H1 (cell line): ENCODE data around the gene GPRC5D. TPM values are rescaled to one million over a fixed set of nuclear protein-coding genes. Genes with fewer than 3 reads are reported as not detected.

Experiments used
- CTCF ChIA-PET: fragments of 300-600 bp; sonication (Branson Sonifier 250); formaldehyde crosslinking; loops from one replicate; lab custom pipeline; 2021; ENCODE audit not compliant: partially characterized antibody; lab: Charles Lee
- POLR2A ChIA-PET: fragments of 300-600 bp; sonication (Branson Sonifier 250); formaldehyde crosslinking; loops from one replicate; lab custom pipeline; 2021; ENCODE audit warnings: inconsistent platforms; ENCODE audit not compliant: partially characterized antibody; lab: Charles Lee
- DNase-seq, 2 experiments: peaks; one replicate each; pipeline versions ENCODE4 v3.0.0 to v3.0.0-alpha.2; 2010 to 2022; ENCODE audit warnings: low spot score in 2 of 2, low read depth in 1 of 2, mixed read lengths in 1 of 2
- FAIRE-seq: peaks from 2 replicates; lab custom pipeline; 2011; peaks lifted over from hg19 to GRCh38; lab: Jason Lieb, UNC
- H2AFZ ChIP-seq: 2 replicates; pipeline ENCODE4 v1.8.1; 2012; ENCODE audit warnings: low read length, inconsistent platforms
- H2AK5ac ChIP-seq: 2 replicates; pipeline ENCODE4 v1.6.1; 2013; ENCODE audit warnings: low read depth, low read length
- H2BK120ac ChIP-seq: replicated peaks from 2 replicates; pipeline ENCODE3; 2013; ENCODE audit warnings: low read depth, low read length, inconsistent platforms
- H2BK12ac ChIP-seq: 2 replicates; pipeline ENCODE4 v1.6.1; 2013; ENCODE audit warnings: low read depth, low read length
- H2BK15ac ChIP-seq: 2 replicates; pipeline ENCODE4 v1.6.1; 2013; ENCODE audit warnings: low read length
- H2BK20ac ChIP-seq: 2 replicates; pipeline ENCODE4 v1.6.1; 2013; ENCODE audit warnings: low read length
- H2BK5ac ChIP-seq: 2 replicates; pipeline ENCODE4 v1.6.1; 2013; ENCODE audit warnings: low read depth, low read length
- H3K14ac ChIP-seq: 2 replicates; pipeline ENCODE4 v1.6.1; 2013; ENCODE audit warnings: inconsistent platforms; ENCODE audit not compliant: insufficient read length
- H3K18ac ChIP-seq: 2 replicates; pipeline ENCODE4 v1.6.1; 2013; ENCODE audit warnings: low read length; ENCODE audit errors: extremely low read depth
- H3K23ac ChIP-seq: 2 replicates; pipeline ENCODE4 v1.6.1; 2013; ENCODE audit warnings: inconsistent platforms; ENCODE audit not compliant: insufficient read length
- H3K23me2 ChIP-seq: 2 replicates; pipeline ENCODE4 v1.6.1; 2013; ENCODE audit warnings: low read depth, low read length
- H3K27ac ChIP-seq: 2 replicates; pipeline ENCODE4 v1.6.1; 2011; ENCODE audit warnings: low read depth, low read length, inconsistent platforms
- H3K27me3 ChIP-seq, 4 experiments: replicated peaks in 1 of 4; 1 replicate in 1 of 4; 2 replicates in 3 of 4; pipeline versions ENCODE4 v1.6.1 to v1.8.1; 2011 to 2013; ENCODE audit warnings: low read length in 3 of 4, mild to moderate bottlenecking in 3 of 4, inconsistent platforms in 2 of 4, mixed read lengths in 2 of 4, moderate library complexity in 1 of 4; ENCODE audit not compliant: control insufficient read depth in 3 of 4, insufficient read depth in 3 of 4; ENCODE audit errors: extremely low read depth in 1 of 4
- H3K36me3 ChIP-seq, 4 experiments: 2 replicates each; pipeline versions ENCODE4 v1.6.1 to v1.8.1; 2011 to 2013; ENCODE audit warnings: mild to moderate bottlenecking in 4 of 4, low read length in 3 of 4, moderate library complexity in 2 of 4, control low read depth in 1 of 4, inconsistent platforms in 1 of 4; ENCODE audit not compliant: insufficient read depth in 4 of 4, control insufficient read depth in 2 of 4
- H3K4ac ChIP-seq: replicated peaks from 2 replicates; pipeline ENCODE3; 2013; ENCODE audit warnings: low read length, low read depth, mixed read lengths, inconsistent platforms; ENCODE audit not compliant: insufficient read length
- H3K4me1 ChIP-seq, 4 experiments: replicated peaks in 1 of 4; 1 replicate in 1 of 4; 2 replicates in 3 of 4; pipeline versions ENCODE4 v1.6.1 to v1.8.1; 2011 to 2013; ENCODE audit warnings: low read length in 3 of 4, inconsistent platforms in 2 of 4, mixed read lengths in 1 of 4; ENCODE audit not compliant: insufficient read depth in 4 of 4, control insufficient read depth in 3 of 4
- H3K4me2 ChIP-seq, 2 experiments: 2 replicates each; pipeline versions ENCODE4 v1.6.1 to v1.8.1; 2011 to 2013; ENCODE audit warnings: low read depth in 2 of 2, low read length in 2 of 2, control low read depth in 1 of 2, inconsistent platforms in 1 of 2, mild to moderate bottlenecking in 1 of 2; ENCODE audit not compliant: insufficient read depth in 1 of 2
- H3K4me3 ChIP-seq, 4 experiments: fragments of 200-600, 300-600 bp in 1 of 4; sonication (generic), shearing (Covaris generic), sonication (Bioruptor Twin) in 1 of 4; 2 replicates each; pipeline versions ENCODE4 v1.5.1 to v1.8.1; 2011 to 2016; ENCODE audit warnings: low read length in 4 of 4, low read depth in 3 of 4, control low read depth in 2 of 4, inconsistent platforms in 2 of 4, mild to moderate bottlenecking in 2 of 4, mixed read lengths in 1 of 4, moderate library complexity in 1 of 4; ENCODE audit not compliant: insufficient read depth in 2 of 4; ENCODE audit errors: extremely low read depth in 1 of 4
- H3K56ac ChIP-seq: replicated peaks from 2 replicates; pipeline ENCODE3; 2013; ENCODE audit warnings: low read depth, mild to moderate bottlenecking, mixed read lengths, low read length, inconsistent platforms; ENCODE audit not compliant: insufficient read length
- H3K79me1 ChIP-seq: 2 replicates; pipeline ENCODE4 v1.6.1; 2013; ENCODE audit warnings: low read depth, low read length, control low read depth
- H3K79me2 ChIP-seq, 2 experiments: 2 replicates each; pipeline versions ENCODE4 v1.6.1 to v1.8.1; 2012 to 2013; ENCODE audit warnings: low read length in 2 of 2, mild to moderate bottlenecking in 2 of 2, inconsistent platforms in 1 of 2; ENCODE audit not compliant: insufficient read depth in 2 of 2, control insufficient read depth in 1 of 2
- H3K9ac ChIP-seq, 4 experiments: replicated peaks in 1 of 4; 1 replicate in 1 of 4; 2 replicates in 3 of 4; pipeline versions ENCODE4 v1.6.1 to v1.8.1; 2011 to 2013; ENCODE audit warnings: low read depth in 3 of 4, low read length in 3 of 4, control low read depth in 2 of 4, mild to moderate bottlenecking in 2 of 4, moderate library complexity in 2 of 4, inconsistent platforms in 1 of 4; ENCODE audit errors: extremely low read depth in 1 of 4
- H3K9me3 ChIP-seq, 2 experiments: 2 replicates each; pipeline versions ENCODE4 v1.6.1 to v1.8.1; 2012 to 2013; ENCODE audit warnings: mild to moderate bottlenecking in 2 of 2, moderate library complexity in 2 of 2, control low read depth in 1 of 2, inconsistent platforms in 1 of 2, low read depth in 1 of 2, low read length in 1 of 2, mixed read lengths in 1 of 2; ENCODE audit not compliant: insufficient read depth in 2 of 2
- H4K20me1 ChIP-seq, 2 experiments: replicated peaks in 1 of 2; 2 replicates each; pipeline versions ENCODE3 to v1.8.1; 2011 to 2013; ENCODE audit warnings: inconsistent platforms in 2 of 2, low read length in 2 of 2, mild to moderate bottlenecking in 1 of 2; ENCODE audit not compliant: insufficient read depth in 2 of 2, control insufficient read depth in 1 of 2
- H4K5ac ChIP-seq: 2 replicates; pipeline ENCODE4 v1.6.1; 2013; ENCODE audit warnings: low read length, low read depth, mixed read lengths, inconsistent platforms; ENCODE audit not compliant: insufficient read length
- H4K8ac ChIP-seq: 2 replicates; pipeline ENCODE4 v1.8.0; 2013; ENCODE audit warnings: mild to moderate bottlenecking, moderate library complexity, low read length, inconsistent platforms; ENCODE audit not compliant: insufficient read depth; ENCODE audit errors: extremely low read depth
- H4K91ac ChIP-seq: replicated peaks from 2 replicates; pipeline ENCODE3; 2013; ENCODE audit warnings: low read length, mixed read lengths, inconsistent platforms; ENCODE audit not compliant: insufficient read length
- CBX8 ChIP-seq: fragments of 300-800, 300-1000 bp; sonication (generic); IDR thresholded peaks from 2 replicates; pipeline ENCODE4 v1.7.1; 2016; ENCODE audit warnings: low read depth, low read length, borderline replicate concordance
- E2F6 ChIP-seq: IDR thresholded peaks from 2 replicates; pipeline ENCODE4 v1.6.1; 2012; ENCODE audit warnings: inconsistent platforms
- RNF2 ChIP-seq: fragments of 200-900, 300-1000 bp; sonication (generic); IDR thresholded peaks from 2 replicates; pipeline ENCODE4 v1.7.1; 2016; ENCODE audit warnings: borderline replicate concordance, low read depth, mild to moderate bottlenecking, antibody characterized with exemption, low read length; ENCODE audit not compliant: poor library complexity, severe bottlenecking; ENCODE audit errors: missing control alignments
- SIX5 ChIP-seq: IDR thresholded peaks from 2 replicates; pipeline ENCODE4 v1.6.1; 2011; ENCODE audit warnings: mild to moderate bottlenecking, low read depth, low read length
- WGBS, 2 experiments: shearing (Covaris generic) in 1 of 2; methylation state at CpG; one replicate each; pipeline versions ENCODE4 v1.1.6 to v1.1.7; 2013 to 2015; ENCODE audit warnings: low lambda C conversion rate in 2 of 2, mixed read lengths in 2 of 2, inconsistent platforms in 1 of 2, low coverage in 1 of 2, missing lambda C conversion rate in 1 of 2; ENCODE audit not compliant: insufficient replicate concordance in 2 of 2, insufficient coverage in 1 of 2, insufficient read length in 1 of 2; ENCODE audit errors: extremely low coverage in 1 of 2, missing lambda C conversion rate in 1 of 2; 5-methylcytosine and 5-hydroxymethylcytosine counted together
- polyA plus RNA-seq, 7 experiments: library from polyadenylated mRNA; depleted of rRNA in 3 of 7; stranded (reverse) in 5 of 7; unstranded in 2 of 7; fragments of >200 nt in 5 of 7; fragments of 200-250 nt in 2 of 7; gene quantifications; 1 replicate in 5 of 7; 2 replicates in 1 of 7; 4 replicates in 1 of 7; pipeline versions ENCODE4 v1.2.1 to v1.2.3, GENCODE V29; 2011 to 2013; ENCODE audit warnings: missing spikeins in 2 of 7, mixed read lengths in 2 of 7
- total RNA-seq: library from RNA; stranded (reverse); fragmentation: NEBNext Ultra II Directional; extraction: Animal tissue kit (Norgen Biotek cat#: 25700); gene quantifications from 2 replicates; pipeline ENCODE4 v1.2.1, GENCODE V29; 2021

The GPRC5D gene
- total and polyA plus RNA-seq, 2 of the 8 experiments (the other 6 are each of a cell fraction or from before 2014, with no cell fraction given): 0.45 TPM; not detected in 1

- no peak overlapping the region; the same call in 1 of the 2 replicates for H2BK15ac ChIP-seq
- H2BK120ac ChIP-seq: peak overlapping the region; percentile 57
- H4K5ac ChIP-seq: peak overlapping the region; percentile 61
- no peak overlapping the region for H3K14ac ChIP-seq
- H3K4me2 ChIP-seq: peak overlapping the region; percentile 17 to 37; a peak in 2 of 4 replicates
- H3K23ac ChIP-seq: no peak overlapping the region
- H3K27ac ChIP-seq: no peak overlapping the region
- H2BK12ac ChIP-seq: peak overlapping the region; percentile 50; the same call in 1 of the 2 replicates
- H3K4me1 ChIP-seq: peaks cover 7 to 21% (median 17%) of the 10 kb centered on the region in 4 experiments; a peak in 5 of 7 replicates
- no peak overlapping the region for H2AFZ ChIP-seq
- CTCF ChIA-PET: interaction anchor here (0.5 to 6.7 kb wide), 9 partner anchors 10 to 288 kb away, joined by 3 to 102 read pairs (median 3); no protein-coding TSS in a partner anchor
- no peaks in the 10 kb centered on the region for H3K27me3 ChIP-seq
- no peaks in the 10 kb centered on the region for H3K9me3 ChIP-seq
- H2AK5ac ChIP-seq: no peak overlapping the region
- no peak for DNase-seq
- no peak overlapping the region for H2BK5ac ChIP-seq
- TF ChIP-seq E2F6 (no peak), RNF2 (no peak), SIX5 (no peak), CBX8 (no peak)
- TF ChIP-seq, all 59 proteins: peak for 0
- H4K20me1 ChIP-seq: peaks cover 0 to 2% of the 10 kb centered on the region in 2 experiments
- 44% methylated on average over 7 of the region's 7 CpGs; no CpG with 5 or more reads in 1 of the 2 experiments for WGBS, 2 experiments
- peaks cover 6 to 22% (median 14%) of the 10 kb centered on the region in 4 experiments for H3K36me3 ChIP-seq
- POLR2A ChIA-PET: interaction anchor here (1.0 to 1.5 kb wide), 4 partner anchors 8 to 98 kb away, joined by 3 to 5 read pairs (median 4); no protein-coding TSS in a partner anchor
- H3K79me1 ChIP-seq: no peaks in the 10 kb centered on the region; the same call in 1 of the 2 replicates
- no peak for FAIRE-seq
- H3K4ac ChIP-seq: no peak overlapping the region
- no peak overlapping the region for H4K8ac ChIP-seq
- no peak overlapping the region for H3K9ac ChIP-seq
- peaks cover 0 to 11% of the 10 kb centered on the region in 2 experiments; a peak in 1 of 4 replicates for H3K79me2 ChIP-seq
- H3K18ac ChIP-seq: peak overlapping the region; percentile 56
- no peak overlapping the region for H3K56ac ChIP-seq
- H2BK20ac ChIP-seq: peak overlapping the region; percentile 50; the same call in 1 of the 2 replicates
- no peaks in the 10 kb centered on the region for H3K23me2 ChIP-seq
- no peak overlapping the region for H3K4me3 ChIP-seq
- peak overlapping the region; percentile 2 for H4K91ac ChIP-seq
Measured at GRCh38 chr12:12990700-12991468, 38.9 kb upstream of the GPRC5D start.
